Mesenchymal stem cell (in vitro differentiated cells and primary cell): ENCODE results near the gene DRC1.

ENCODE experiments used
- DNase-seq: peaks from one replicate; pipeline ENCODE4 v3.0.0-alpha.2; 2013
- H2AFZ ChIP-seq: one replicate; pipeline ENCODE4 v1.6.1; 2013; ENCODE audit warnings: low read depth, mild to moderate bottlenecking, control low read depth, inconsistent platforms, low read length, moderate library complexity
- H2AK5ac ChIP-seq: 2 replicates; pipeline ENCODE4 v1.6.1; 2013; ENCODE audit warnings: low read length, moderate library complexity, mild to moderate bottlenecking, inconsistent platforms; ENCODE audit not compliant: severe bottlenecking
- H2BK120ac ChIP-seq: one replicate; pipeline ENCODE4 v1.6.1; 2013; ENCODE audit warnings: low read depth, mild to moderate bottlenecking, inconsistent platforms, low read length, moderate library complexity
- H2BK12ac ChIP-seq, 2 experiments: one replicate each; pipeline ENCODE4 v1.6.1; 2013; ENCODE audit warnings: inconsistent platforms in 2 of 2, low read length in 2 of 2, mild to moderate bottlenecking in 2 of 2, moderate library complexity in 2 of 2, control low read depth in 1 of 2
- H2BK15ac ChIP-seq: one replicate; pipeline ENCODE4 v1.6.1; 2013; ENCODE audit warnings: mild to moderate bottlenecking, low read depth, inconsistent platforms; ENCODE audit not compliant: poor library complexity, severe bottlenecking
- H2BK5ac ChIP-seq: 2 replicates; pipeline ENCODE4 v1.6.1; 2013; ENCODE audit warnings: low read depth, mild to moderate bottlenecking, low read length, control low read depth, inconsistent platforms; ENCODE audit not compliant: poor library complexity, severe bottlenecking
- H3K14ac ChIP-seq, 2 experiments: one replicate each; pipeline ENCODE4 v1.6.1; 2013; ENCODE audit warnings: inconsistent platforms in 2 of 2, low read length in 2 of 2, control low read depth in 1 of 2, mild to moderate bottlenecking in 1 of 2, moderate library complexity in 1 of 2
- H3K18ac ChIP-seq, 2 experiments: one replicate each; pipeline ENCODE4 v1.6.1; 2013; ENCODE audit warnings: inconsistent platforms in 2 of 2, low read length in 2 of 2, control low read depth in 1 of 2, low read depth in 1 of 2, mild to moderate bottlenecking in 1 of 2
- H3K23ac ChIP-seq, 2 experiments: one replicate each; pipeline ENCODE4 v1.6.1; 2013; ENCODE audit warnings: inconsistent platforms in 2 of 2, low read length in 2 of 2, mild to moderate bottlenecking in 2 of 2, moderate library complexity in 2 of 2, control low read depth in 1 of 2
- H3K27ac ChIP-seq: 2 replicates; pipeline ENCODE4 v1.5.1; 2013; ENCODE audit warnings: mild to moderate bottlenecking, moderate library complexity, low read length, control low read depth, inconsistent platforms; ENCODE audit not compliant: poor library complexity, severe bottlenecking
- H3K27me3 ChIP-seq, 2 experiments: 2 replicates each; pipeline versions ENCODE4 v1.6.1 to v1.7.0; 2013; ENCODE audit warnings: low read length in 2 of 2, mild to moderate bottlenecking in 2 of 2, moderate library complexity in 2 of 2, control low read depth in 1 of 2, inconsistent platforms in 1 of 2; ENCODE audit not compliant: control insufficient read depth in 1 of 2, insufficient read depth in 1 of 2
- H3K36me3 ChIP-seq, 2 experiments: 2 replicates each; pipeline versions ENCODE4 v1.6.1 to v1.7.0; 2013; ENCODE audit warnings: low read length in 2 of 2, control low read depth in 1 of 2, inconsistent platforms in 1 of 2, low read depth in 1 of 2, mild to moderate bottlenecking in 1 of 2; ENCODE audit not compliant: insufficient read depth in 2 of 2, control insufficient read depth in 1 of 2
- H3K4ac ChIP-seq, 2 experiments: one replicate each; pipeline ENCODE4 v1.6.1; 2013; ENCODE audit warnings: inconsistent platforms in 2 of 2, low read length in 2 of 2, mild to moderate bottlenecking in 2 of 2, moderate library complexity in 2 of 2, control low read depth in 1 of 2, low read depth in 1 of 2
- H3K4me1 ChIP-seq: 2 replicates; pipeline ENCODE4 v1.6.1; 2013; ENCODE audit warnings: low read depth, low read length, control low read depth; ENCODE audit not compliant: control insufficient read depth, insufficient read depth
- H3K4me2 ChIP-seq: 2 replicates; pipeline ENCODE4 v1.6.1; 2013; ENCODE audit warnings: low read length, mild to moderate bottlenecking, inconsistent platforms; ENCODE audit not compliant: poor library complexity, severe bottlenecking
- H3K4me3 ChIP-seq, 2 experiments: 2 replicates each; pipeline versions ENCODE4 v1.5.1 to v1.7.0; 2013; ENCODE audit warnings: low read length in 2 of 2, mild to moderate bottlenecking in 2 of 2, control low read depth in 1 of 2, low read depth in 1 of 2; ENCODE audit not compliant: insufficient read depth in 1 of 2
- H3K79me1 ChIP-seq: replicated peaks from 2 replicates; pipeline ENCODE4 v1.6.1; 2013; ENCODE audit warnings: mild to moderate bottlenecking, control low read depth, low read length, inconsistent platforms; ENCODE audit not compliant: poor library complexity, severe bottlenecking
- H3K9ac ChIP-seq: 2 replicates; pipeline ENCODE4 v1.7.0; 2013; ENCODE audit warnings: mild to moderate bottlenecking, low read length, moderate library complexity
- H3K9me3 ChIP-seq: 2 replicates; pipeline ENCODE4 v1.7.0; 2013; ENCODE audit warnings: mild to moderate bottlenecking, low read length; ENCODE audit not compliant: control insufficient read depth
- H4K8ac ChIP-seq: one replicate; pipeline ENCODE4 v1.6.1; 2013; ENCODE audit warnings: inconsistent platforms, mild to moderate bottlenecking, low read length, moderate library complexity
- H4K91ac ChIP-seq: one replicate; pipeline ENCODE4 v1.6.1; 2013; ENCODE audit warnings: mild to moderate bottlenecking, low read length, inconsistent platforms
- WGBS: methylation state at CpG from one replicate; pipeline ENCODE4 v1.1.7; 2013; ENCODE audit warnings: mixed read lengths; 5-methylcytosine and 5-hydroxymethylcytosine counted together

The DRC1 gene

GRCh38 chr2:26394694-26395093, 7.0 kb upstream of the DRC1 start:
- Histone ChIP-seq H3K27me3 (no peaks in the 10 kb centered on the region), H3K18ac (no peak overlapping the region), H2AK5ac (no peak overlapping the region), H3K4me2 (no peak overlapping the region), H3K27ac (no peak overlapping the region), H2BK12ac (no peak overlapping the region), H3K14ac (no peak overlapping the region), H3K79me1 (peaks cover 5% of the 10 kb centered on the region), H3K9me3 (no peaks in the 10 kb centered on the region), H3K9ac (no peak overlapping the region), H4K8ac (no peak overlapping the region), H3K36me3 (peaks cover 2 to 38% of the 10 kb centered on the region in 2 experiments), H2BK120ac (no peak overlapping the region), H3K4ac (no peak overlapping the region), H4K91ac (no peak overlapping the region), H3K4me3 (no peak overlapping the region), H2BK15ac (no peak overlapping the region), H3K23ac (no peak overlapping the region), H3K4me1 (peaks cover 3% of the 10 kb centered on the region), H2AFZ (no peak overlapping the region), H2BK5ac (no peak overlapping the region)
- WGBS = 99% methylated on average over 3 of the region's 4 CpGs
- DNase-seq = no peak

- Histone ChIP-seq H3K4ac (no peak overlapping the region), H3K4me1 (peaks cover 4% of the 10 kb centered on the region), H2BK15ac (no peak overlapping the region), H3K14ac (no peak overlapping the region), H2AK5ac (no peak overlapping the region), H2BK120ac (no peak overlapping the region), H4K91ac (no peak overlapping the region), H3K9ac (no peak overlapping the region), H3K27ac (no peak overlapping the region), H2BK12ac (no peak overlapping the region), H3K79me1 (peaks cover 5% of the 10 kb centered on the region), H3K27me3 (no peaks in the 10 kb centered on the region), H4K8ac (no peak overlapping the region), H2AFZ (no peak overlapping the region), H3K4me3 (no peak overlapping the region), H3K9me3 (no peaks in the 10 kb centered on the region), H2BK5ac (no peak overlapping the region), H3K4me2 (no peak overlapping the region), H3K23ac (no peak overlapping the region), H3K18ac (no peak overlapping the region), H3K36me3 (peaks cover 2 to 31% of the 10 kb centered on the region in 2 experiments)
- 89% methylated on average over 4 of the region's 4 CpGs for WGBS
- no peak for DNase-seq
Measured at GRCh38 chr2:26395394-26395793, 6.3 kb upstream of the DRC1 start.

- WGBS = 98% methylated on average over 5 of the region's 5 CpGs
- Histone ChIP-seq H2AK5ac (no peak overlapping the region), H4K91ac (no peak overlapping the region), H3K9me3 (no peaks in the 10 kb centered on the region), H3K4me2 (no peak overlapping the region), H3K4me1 (peaks cover 8% of the 10 kb centered on the region), H3K79me1 (peaks cover 2% of the 10 kb centered on the region), H2BK5ac (no peak overlapping the region), H4K8ac (no peak overlapping the region), H3K23ac (no peak overlapping the region), H2BK15ac (no peak overlapping the region), H2AFZ (no peak overlapping the region), H2BK120ac (no peak overlapping the region), H2BK12ac (no peak overlapping the region), H3K9ac (no peak overlapping the region), H3K14ac (no peak overlapping the region), H3K36me3 (peaks cover 0 to 18% of the 10 kb centered on the region in 2 experiments), H3K4ac (no peak overlapping the region), H3K18ac (no peak overlapping the region), H3K27ac (no peak overlapping the region), H3K4me3 (no peak overlapping the region), H3K27me3 (no peaks in the 10 kb centered on the region)
- DNase-seq = no peak
Measured at GRCh38 chr2:26396734-26397298, 4.9 kb upstream of the DRC1 start.

GRCh38 chr2:26399771-26400376, 1.8 kb upstream of the DRC1 start:
- no peak overlapping the region for H3K9ac ChIP-seq
- H2BK12ac ChIP-seq = no peak overlapping the region
- 71% methylated on average over 4 of the region's 4 CpGs for WGBS
- no peaks in the 10 kb centered on the region for H3K9me3 ChIP-seq
- H2AFZ ChIP-seq = no peak overlapping the region
- H3K18ac ChIP-seq = no peak overlapping the region
- H3K4me2 ChIP-seq = no peak overlapping the region
- no peak overlapping the region for H3K4ac ChIP-seq
- H2BK120ac ChIP-seq = no peak overlapping the region
- H2BK5ac ChIP-seq = no peak overlapping the region
- no peak overlapping the region for H4K91ac ChIP-seq
- H3K4me1 ChIP-seq = peaks cover 16% of the 10 kb centered on the region
- H3K14ac ChIP-seq = no peak overlapping the region
- no peak overlapping the region for H3K27ac ChIP-seq
- H3K79me1 ChIP-seq = no peaks in the 10 kb centered on the region
- peaks cover 0 to 4% of the 10 kb centered on the region in 2 experiments for H3K36me3 ChIP-seq
- H3K27me3 ChIP-seq = peaks cover 0 to 2% of the 10 kb centered on the region in 2 experiments
- H3K4me3 ChIP-seq = no peak overlapping the region
- H2BK15ac ChIP-seq = no peak overlapping the region
- DNase-seq = no peak
- H4K8ac ChIP-seq = no peak overlapping the region
- no peak overlapping the region for H3K23ac ChIP-seq
- no peak overlapping the region for H2AK5ac ChIP-seq
